ENCODE results near the gene SERGEF.

GRCh38 chr11:17948296-17948695, 64.6 kb downstream of the SERGEF start:
- TF ChIP-seq POLR2A (IDR thresholded peaks at IDR 0.05; ENCODE audit: low read depth, low read length) = no peak
- TF ChIP-seq BHLHE40 (IDR thresholded peaks at IDR 0.05; ENCODE audit: low read depth, low read length) = no peak
- no peak for TF ChIP-seq CTCF (conservative IDR thresholded peaks at IDR 0.05; ENCODE audit: low read depth, low read length)
- TF ChIP-seq CEBPB (IDR thresholded peaks at IDR 0.05; ENCODE audit: low read depth, low read length) = no peak
- no peak for TF ChIP-seq MAFK (IDR thresholded peaks at IDR 0.05; ENCODE audit: low read depth, low read length)
- no peak for TF ChIP-seq RCOR1 (IDR thresholded peaks at IDR 0.05; ENCODE audit: insufficient replicate concordance, low read length)
- no peak for TF ChIP-seq MXI1 (IDR thresholded peaks at IDR 0.05; ENCODE audit: borderline replicate concordance, low read depth, low read length)
- TF ChIP-seq SMC3 (IDR thresholded peaks at IDR 0.05; ENCODE audit: low read depth, low read length) = no peak
- no peak for TF ChIP-seq RAD21 (IDR thresholded peaks at IDR 0.05; ENCODE audit: low read length)

Measured in IMR-90 (cell line).